ENCODE data around the gene CDH1.

- TF ChIP-seq POLR2A (IDR thresholded peaks at IDR 0.05), result no peak
- TF ChIP-seq CTCF (IDR thresholded peaks at IDR 0.05), result no peak
Observed at GRCh38 chr16:68746951-68747350, 9.9 kb downstream of the CDH1 start.

Measured in adrenal gland (tissue), 5 donors.